CD4-positive, alpha-beta T cell treated with Interleukin-6 for 4 hours (primary cell): ENCODE measurements around the gene EFTUD2.

Experiments used
- DNase-seq: peaks from one replicate; pipeline ENCODE4 v3.0.0-alpha.2; 2020; ENCODE audit warnings: mixed read lengths

EFTUD2 gene

GRCh38 chr17:44887016-44887415 is 12.2 kb downstream of the EFTUD2 start:
- no peak for DNase-seq

DNA sequence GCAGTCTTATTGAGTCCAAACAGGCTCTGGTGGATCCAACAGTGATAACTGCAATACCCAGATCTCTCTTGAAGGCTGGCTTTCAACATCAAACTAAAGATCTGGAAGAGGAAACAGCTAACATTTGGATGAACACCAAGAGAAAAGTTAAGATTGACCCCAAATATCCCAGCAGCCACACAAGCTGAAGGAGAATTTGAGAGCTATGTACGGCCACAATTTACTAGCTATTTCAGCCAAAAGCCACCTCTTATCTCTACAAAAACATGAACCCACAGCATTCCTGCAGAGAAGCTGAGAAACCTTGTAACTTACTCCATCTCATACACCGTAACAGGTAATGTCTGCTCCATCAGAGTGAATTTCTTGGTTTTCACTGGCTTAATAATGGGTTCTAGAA is 14.3 kb downstream of the EFTUD2 start:
- DNase-seq, result no peak

DNA sequence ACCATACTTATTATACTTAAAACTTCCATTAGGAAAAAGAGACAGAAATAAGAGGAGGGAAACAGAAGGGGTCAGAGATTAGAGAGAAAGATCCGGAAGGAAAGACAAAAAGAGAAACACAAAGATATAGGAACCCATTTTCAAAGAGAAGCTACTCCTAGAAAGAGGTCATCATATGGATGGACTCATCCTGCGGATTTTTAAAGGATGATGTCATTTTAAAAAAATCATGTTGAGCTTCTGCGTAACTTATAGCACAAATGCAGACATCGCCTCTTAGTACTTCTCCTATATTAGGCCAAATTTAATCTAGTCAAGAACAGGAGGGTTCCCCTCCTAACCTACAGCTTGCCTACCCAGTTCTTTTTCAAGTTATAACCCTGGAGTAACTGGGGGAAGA is 18.1 kb downstream of the EFTUD2 start:
- DNase-seq, result no peak

DNA sequence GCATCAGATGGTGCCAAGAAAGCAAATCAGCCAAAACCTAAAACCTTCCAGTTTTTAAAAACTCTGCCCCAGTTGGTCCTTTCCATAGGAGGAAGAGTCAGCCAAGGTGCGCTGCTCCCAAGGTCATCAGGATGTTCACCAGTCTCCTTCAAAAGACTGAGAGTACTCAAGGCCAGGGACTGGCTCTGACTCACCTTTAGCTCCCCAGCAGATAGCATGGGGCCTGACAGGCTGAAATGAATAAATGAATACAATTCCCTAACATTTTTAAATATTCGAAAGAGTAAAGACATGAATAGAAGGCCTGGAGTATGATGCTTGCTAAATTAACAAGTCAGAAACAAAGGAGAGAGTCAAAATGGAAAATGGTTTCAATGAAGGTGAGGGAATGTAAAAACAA is 19.2 kb downstream of the EFTUD2 start:
- DNase-seq, result no peak

GRCh38 chr17:44879376-44879775 is 19.9 kb downstream of the EFTUD2 start:
- no peak for DNase-seq

- peak; percentile 47 for DNase-seq
Measured at GRCh38 chr17:44878627-44879221, 20.5 kb downstream of the EFTUD2 start.

DNA sequence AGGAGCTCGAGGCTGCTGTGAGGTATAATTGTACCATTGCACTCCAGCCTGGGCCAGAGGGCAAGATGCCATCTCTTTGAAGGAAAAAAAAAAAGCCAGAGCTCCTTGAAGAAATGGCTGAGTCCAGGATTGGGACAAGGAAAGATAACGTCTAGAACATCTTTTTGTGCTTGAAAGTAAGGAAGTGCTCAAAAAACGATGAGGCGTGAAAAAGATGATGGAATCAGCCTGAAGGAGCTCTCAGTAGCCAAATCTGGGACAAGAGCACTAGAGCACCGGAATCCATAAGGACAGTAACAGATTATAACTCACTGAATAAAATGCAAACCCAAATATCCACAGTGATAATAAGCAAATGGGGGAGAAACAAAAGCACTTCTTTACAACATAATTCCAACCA is 22.1 kb downstream of the EFTUD2 start:
- no peak for DNase-seq

DNA sequence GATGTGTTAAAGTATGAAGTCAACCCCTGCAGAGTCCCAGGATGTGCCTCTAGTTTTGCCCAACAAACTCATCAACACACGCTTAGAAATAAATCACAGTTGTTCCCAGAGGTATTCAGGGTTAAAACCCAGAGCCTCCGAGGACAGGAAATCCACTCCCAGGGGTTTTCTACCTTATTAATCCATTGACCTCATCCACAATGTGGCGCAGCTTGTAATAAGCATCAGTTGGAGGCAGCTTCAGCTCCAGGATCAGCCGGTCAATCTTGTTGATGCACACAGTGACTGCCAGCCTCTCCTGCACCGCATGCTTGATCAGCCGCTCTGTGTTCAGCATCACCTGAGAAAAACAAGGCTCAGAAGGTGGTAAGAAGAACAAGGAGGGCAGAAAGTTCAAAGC is 23.5 kb downstream of the EFTUD2 start:
- DNase-seq, result no peak

GRCh38 chr17:44872131-44872768 is 27.0 kb downstream of the EFTUD2 start:
- no peak for DNase-seq

- DNase-seq, result no peak
Measured at GRCh38 chr17:44871556-44871955, 27.7 kb downstream of the EFTUD2 start.

DNA sequence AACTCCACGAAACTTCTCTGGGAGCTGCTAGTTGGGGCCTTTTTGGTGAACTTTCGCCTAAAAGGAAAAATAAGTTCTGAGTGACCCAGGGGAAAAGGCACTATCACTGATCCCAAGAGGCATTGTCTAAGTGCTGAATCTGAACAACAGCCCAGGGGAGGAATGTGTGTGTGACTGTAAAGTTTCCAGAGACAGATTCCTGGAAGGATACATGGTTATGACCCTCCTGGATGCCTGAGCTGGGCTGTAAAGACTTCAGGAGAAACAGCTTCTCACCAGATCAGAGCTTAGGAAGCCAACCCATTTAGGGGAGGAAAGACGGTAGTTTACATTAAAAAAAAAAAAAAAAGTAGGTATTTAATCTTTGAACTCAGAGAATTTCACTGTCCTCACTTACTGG is 31.4 kb downstream of the EFTUD2 start:
- no peak for DNase-seq

- DNase-seq, result no peak
Measured at GRCh38 chr17:44865931-44866330, 33.3 kb downstream of the EFTUD2 start.

DNA sequence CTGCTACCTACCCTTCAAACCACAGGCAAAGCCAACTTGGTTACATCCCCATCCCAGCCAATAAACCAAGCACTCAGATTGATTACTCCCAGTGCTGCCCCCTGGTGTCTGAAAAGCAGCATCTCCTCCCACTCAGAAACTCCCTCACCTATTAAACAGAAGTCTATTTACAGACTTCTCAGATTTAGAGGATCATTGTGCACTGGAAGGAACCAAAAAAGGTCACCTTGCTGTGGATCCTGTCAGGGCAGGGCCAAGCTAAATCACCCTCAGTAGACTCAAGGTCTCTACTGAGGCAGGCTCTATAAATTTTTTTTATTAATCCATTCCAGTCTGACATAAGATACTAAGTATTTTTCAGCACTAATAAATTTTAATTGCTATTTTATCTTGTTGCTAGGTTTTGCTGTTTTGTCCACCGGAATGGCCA is 34.0 kb downstream of the EFTUD2 start:
- peak; percentile 79 for DNase-seq

GRCh38 chr17:44864831-44865230 is 34.4 kb downstream of the EFTUD2 start:
- no peak for DNase-seq

GRCh38 chr17:44863061-44863918 is 36.0 kb downstream of the EFTUD2 start:
- DNase-seq, result no peak

GRCh38 chr17:44862278-44862914 is 36.8 kb downstream of the EFTUD2 start:
- no peak for DNase-seq

- DNase-seq, result no peak
Measured at GRCh38 chr17:44859701-44860100, 39.5 kb downstream of the EFTUD2 start.

DNA sequence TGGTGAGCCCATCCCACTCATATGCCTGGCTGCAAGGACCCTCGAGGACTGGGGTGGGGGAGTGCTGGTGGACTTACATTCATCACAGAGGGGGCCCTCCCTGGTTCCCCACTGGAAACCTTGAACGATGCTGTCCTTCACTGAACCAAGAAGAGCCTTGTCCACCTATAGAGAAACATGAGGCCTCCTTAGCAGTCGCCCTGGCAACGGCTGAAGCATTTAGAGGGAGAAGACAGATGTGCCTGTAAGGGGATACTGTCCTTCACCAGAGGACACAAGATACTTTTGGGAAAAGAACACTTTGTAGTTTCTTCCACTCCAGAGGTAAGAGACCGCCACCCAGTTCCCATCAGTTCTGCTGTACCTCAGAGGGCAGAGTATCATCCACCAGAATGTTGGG is 45.1 kb downstream of the EFTUD2 start:
- no peak for DNase-seq

DNA sequence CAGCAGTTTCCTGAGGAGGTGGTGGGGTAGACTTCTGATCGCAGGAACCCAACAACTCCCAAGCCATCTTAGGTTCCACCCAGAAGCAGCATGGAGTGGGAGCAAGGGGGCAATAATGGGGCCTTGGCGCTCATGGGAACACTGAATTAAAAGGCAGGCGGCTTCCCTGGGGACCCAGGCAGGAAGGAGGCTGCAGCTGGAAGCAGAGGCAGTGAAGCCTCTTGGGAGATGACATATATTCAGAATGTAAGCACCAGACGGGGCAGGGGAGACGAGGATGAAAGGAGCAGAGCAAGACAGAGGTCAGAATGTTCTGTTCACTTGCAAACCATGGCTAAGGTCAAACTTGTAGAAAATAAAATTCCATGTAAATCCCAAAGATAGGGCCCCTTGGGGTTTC is 48.6 kb downstream of the EFTUD2 start:
- DNase-seq, result no peak

- no peak for DNase-seq
Measured at GRCh38 chr17:44850025-44850424, 49.2 kb downstream of the EFTUD2 start.

DNA sequence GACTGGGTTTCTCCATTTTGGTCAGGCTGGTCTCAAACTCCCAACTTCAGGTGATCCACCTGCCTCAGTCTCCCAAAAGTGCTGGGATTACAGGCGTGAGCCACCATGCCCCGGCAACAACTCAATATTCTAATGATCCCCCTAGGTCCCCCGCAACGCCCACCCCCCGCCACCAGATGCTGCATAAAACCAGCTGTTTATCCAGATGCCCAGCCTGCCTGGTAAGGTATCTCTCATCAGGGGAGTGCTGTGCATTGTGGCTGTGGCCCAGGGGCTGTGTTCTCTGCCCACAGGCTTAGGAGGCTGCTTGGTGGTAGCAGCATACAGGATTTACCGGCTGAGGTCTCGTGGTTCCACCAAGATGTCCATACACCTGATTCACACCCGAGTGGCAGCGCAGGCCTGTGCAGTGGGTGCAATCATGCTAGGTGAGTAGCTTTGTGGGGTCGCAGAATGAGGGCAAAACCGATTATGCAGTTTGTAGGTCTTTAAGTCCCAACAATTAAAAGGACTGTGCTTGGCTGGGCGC is 50.2 kb downstream of the EFTUD2 start:
- no peak for DNase-seq

- DNase-seq, result no peak
Measured at GRCh38 chr17:44848257-44848795, 50.9 kb downstream of the EFTUD2 start.

DNA sequence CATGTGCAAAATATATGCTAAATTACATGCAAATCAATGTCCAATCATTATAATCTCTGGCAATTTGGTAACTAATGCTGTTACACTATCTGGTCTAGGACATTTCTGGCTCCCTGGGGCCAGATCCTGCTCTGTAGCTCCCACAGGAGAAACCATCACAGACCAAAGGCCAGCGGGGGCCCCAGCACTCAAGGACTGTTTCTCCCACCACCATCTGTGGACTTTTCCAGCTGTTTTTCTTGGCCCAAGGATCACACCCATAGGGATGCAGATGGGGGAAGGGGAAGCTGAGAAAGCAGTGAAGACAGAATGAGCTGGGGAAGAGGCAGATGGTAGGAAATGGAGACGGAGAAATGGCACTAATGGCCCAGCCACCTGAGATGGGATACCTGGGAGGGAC is 51.7 kb downstream of the EFTUD2 start, which contains the start of gene HIGD1B:
Gene HIGD1B (plus strand): TSS at position 298 of the 400 bp plus-strand sequence. CDS start 270 bp downstream, outside the sequence.
- no peak for DNase-seq
